Left hindlimb (tissue), 1 donor: ENCODE measurements around the gene B3GNT7.
"Not testable (repeated sequence)": the region's sequence is repeated elsewhere in the genome, so short reads cannot be mapped to it uniquely, and the experiment has no call there.

Source experiments
- DNase-seq: peaks from one replicate; pipeline ENCODE4 v3.0.0-alpha.2; 2018

Gene B3GNT7

DNA sequence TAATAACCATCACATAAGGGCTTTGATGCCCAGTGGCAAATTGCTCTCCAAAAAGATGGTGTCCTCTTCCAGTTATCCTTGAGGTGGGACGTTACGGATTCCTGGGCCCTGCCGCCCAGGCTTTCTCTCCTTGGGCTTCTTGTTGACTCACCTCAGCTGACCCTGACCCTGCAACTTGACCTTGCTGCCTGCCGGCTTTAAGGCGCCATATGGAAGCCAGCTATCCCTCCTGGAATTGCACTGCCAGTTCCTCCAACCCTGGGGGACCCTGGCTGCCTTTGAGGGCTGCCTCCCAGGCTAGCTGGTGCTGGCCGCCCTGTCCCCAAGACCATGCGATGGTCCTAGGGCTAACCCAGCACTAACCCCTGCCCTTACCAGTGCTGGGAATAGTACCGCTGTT, 28.3 kb upstream of the B3GNT7 start:
- DNase-seq: no peak

- DNase-seq: no peak
These were observed 25.7 kb upstream of the B3GNT7 start for GRCh38 chr2:231369580-231370428.

DNA sequence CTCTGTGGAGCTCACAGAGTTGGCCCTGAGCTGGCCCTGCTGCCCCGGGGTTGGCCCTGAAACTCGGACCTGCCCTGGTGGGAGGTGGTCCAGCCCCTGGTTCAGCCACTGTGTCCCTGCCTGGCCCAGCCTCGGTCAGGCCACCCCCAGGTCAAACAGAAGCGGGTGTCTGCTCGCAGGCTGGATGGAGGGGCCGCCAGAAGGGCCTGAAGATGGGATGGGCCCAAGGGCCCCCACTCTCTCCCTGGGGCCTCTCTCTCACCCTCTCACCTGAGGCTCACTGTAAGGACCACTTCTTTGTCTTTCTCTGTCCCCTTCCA, 25.1 kb upstream of the B3GNT7 start:
- no peak for DNase-seq

DNA sequence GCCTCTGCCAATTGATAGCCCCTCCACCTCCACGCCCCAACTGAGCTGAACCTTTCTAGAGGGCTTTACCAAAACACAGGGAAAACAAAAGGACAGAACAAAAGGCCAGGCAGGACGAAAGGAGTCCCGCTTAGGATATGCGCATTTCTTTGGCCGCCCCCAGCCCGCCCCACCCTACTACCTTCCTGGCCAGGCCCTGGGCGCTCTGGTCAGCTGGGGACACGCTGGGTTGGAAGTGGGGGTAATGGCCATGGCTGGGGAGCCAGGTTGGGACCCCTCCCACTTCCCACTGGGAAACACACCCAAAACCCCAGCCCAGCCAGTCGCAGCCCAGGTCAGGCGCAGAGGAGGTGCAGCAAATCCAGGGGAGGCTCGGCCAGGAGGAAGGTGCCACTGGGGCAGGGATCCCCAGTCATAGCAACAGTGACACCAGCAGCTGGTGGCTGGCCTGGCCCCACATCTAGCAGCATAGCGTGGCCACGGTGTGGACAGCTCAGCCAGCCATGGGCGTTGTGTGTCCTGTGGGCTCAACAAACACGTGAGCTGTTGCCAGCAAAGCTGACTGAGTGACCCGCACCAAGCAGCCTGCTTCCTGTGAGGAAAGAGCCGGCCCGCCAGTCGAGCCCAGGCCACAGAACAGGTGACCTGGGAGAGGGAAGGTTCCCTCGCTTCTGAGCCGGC, 24.6 kb upstream of the B3GNT7 start:
- no peak for DNase-seq

GRCh38 chr2:231371430-231372054, 24.0 kb upstream of the B3GNT7 start:
- no peak for DNase-seq

GRCh38 chr2:231372326-231372725, 23.2 kb upstream of the B3GNT7 start:
- DNase-seq: no peak

- no peak for DNase-seq
These were observed 22.3 kb upstream of the B3GNT7 start for GRCh38 chr2:231373184-231373583.

- DNase-seq: no peak
These were observed 21.6 kb upstream of the B3GNT7 start for GRCh38 chr2:231373786-231374349.

DNA sequence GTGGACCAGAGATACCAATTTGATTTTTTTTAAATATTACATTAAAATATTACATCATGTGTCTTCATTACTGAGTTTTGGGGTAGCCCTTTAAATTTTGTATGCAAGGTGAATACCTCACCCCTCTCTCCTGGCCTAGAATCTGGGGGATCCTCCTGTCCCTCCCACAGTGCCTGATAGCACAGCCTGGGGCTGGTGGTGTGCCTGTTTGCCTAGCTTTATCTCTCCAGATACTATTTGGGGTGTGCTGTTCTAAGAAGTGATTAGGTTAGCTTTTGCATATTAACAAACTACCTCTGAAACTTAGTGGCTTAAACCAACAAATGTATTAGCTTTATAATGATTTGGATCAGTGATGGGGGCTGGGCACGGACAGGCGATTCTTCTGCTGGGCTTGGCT, 20.7 kb upstream of the B3GNT7 start:
- no peak for DNase-seq

- not testable (repeated sequence) for DNase-seq
These were observed 19.4 kb upstream of the B3GNT7 start for GRCh38 chr2:231375994-231376615.

GRCh38 chr2:231376857-231377256, 18.7 kb upstream of the B3GNT7 start:
- no peak for DNase-seq

DNA sequence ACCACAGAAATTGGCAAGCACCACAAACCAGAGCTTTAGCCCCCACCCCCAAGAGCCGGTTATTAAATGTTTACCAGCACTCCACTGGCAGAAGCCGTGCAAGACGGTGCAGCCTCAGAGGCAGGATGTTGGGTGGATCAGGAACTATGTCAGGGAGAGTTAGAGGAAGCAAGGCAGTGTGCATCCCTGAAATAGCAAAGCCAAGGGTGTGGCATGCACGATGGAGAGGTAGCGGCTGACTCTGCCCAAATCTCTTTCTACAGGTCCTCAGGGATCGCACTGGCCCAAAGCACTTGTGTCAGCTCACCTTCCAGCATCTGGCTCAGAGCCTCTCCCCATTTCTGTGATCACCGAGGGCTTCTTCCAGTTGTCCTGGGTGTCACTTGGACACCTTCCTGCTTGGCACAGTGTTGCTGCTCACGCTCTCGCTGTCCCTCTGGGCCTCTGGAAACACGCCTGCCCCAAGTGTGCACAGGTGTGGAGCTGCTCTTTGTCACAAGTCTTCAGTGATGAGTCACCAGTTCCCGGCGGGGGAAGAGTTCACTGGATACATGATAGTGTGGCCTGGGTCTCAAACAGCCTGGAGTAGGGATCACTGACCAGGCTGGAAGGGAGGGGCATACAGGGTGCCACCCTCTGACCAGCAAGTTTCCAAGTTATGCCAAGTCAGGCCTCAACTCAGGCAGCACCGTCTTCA, 17.3 kb upstream of the B3GNT7 start:
- no peak for DNase-seq

GRCh38 chr2:231379266-231380215, 16.0 kb upstream of the B3GNT7 start:
- DNase-seq: no peak

DNA sequence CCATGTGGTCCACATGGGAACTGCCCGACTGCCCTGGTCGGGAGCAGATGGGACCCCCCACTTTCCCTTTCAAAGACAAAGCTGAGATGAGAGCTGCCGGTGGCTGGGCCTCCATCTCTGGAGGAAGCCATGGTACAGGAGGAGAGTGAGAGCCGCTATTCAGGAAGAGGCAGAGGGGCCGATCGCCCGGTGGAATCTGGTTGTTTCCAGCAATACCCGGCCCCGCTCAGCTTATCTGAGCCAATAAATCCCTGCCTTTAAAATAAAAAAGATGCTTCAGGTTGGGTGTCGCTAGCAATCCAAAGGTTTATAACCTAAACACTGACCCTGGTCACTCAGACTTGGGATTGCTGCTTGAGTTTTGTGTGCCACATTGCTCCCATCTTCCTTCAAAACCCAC, 15.2 kb upstream of the B3GNT7 start:
- no peak for DNase-seq

DNA sequence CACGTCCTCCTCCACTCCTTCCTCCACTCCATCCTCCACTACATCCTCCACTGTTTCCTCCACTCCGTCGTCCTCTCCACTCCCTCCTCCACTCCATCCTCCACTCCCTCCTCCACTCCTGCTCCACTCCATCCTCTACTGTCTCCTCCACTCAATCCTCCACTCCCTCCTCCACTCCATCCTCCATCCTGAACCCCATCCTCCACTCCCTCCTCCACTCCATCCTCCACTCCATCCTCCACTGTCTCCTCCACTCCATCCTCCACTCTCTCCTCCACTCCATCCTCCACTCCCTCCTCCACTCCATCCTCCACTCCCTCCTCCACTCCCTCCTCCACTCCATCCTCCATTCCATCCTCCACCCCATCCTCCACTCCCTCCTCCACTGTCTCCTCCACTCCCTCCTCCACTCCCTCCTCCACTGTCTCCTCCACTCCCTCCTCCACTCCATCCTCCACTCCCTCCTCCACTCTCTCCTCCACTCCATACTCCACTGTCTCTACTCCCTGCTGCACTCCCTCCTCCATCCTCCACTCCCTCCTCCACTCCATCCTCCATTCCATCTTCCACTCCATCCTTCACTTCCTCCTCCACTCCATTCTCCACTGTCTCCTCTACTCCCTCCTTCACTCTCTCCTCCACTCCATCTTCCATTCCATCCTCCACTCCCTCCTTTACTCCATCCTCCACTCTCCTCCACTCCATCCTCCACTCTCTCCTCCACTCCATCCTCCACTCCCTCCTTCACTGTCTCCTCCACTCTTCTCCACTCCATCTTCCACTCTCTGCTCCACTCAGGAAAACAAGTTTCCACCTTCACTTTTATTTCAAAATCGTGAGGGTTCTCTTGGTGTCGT, 14.3 kb upstream of the B3GNT7 start:
- no peak for DNase-seq

DNA sequence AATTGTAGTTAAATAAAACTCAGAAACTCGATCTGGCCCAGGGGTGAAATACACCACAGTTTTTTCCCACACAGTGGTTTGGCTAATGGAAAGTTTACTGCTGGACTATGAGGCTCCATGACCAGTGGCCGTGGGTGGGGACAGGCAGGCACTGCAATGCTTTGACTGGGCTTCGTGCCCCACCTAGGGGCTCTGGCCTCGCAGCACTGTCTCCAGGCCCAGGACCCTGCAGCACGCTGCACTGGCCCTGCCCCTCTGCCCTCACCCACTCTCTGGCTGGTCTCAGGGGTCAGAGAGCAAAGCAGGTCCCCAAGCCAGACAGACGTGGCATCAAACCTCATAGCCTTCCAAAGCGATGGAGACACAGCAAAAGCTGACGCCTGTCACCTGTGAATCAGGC, 13.4 kb upstream of the B3GNT7 start:
- no peak for DNase-seq

GRCh38 chr2:231383416-231384108, 11.9 kb upstream of the B3GNT7 start:
- DNase-seq: peak; percentile 30

GRCh38 chr2:231384109-231384435, 11.4 kb upstream of the B3GNT7 start:
- peak; percentile 17 for DNase-seq

DNA sequence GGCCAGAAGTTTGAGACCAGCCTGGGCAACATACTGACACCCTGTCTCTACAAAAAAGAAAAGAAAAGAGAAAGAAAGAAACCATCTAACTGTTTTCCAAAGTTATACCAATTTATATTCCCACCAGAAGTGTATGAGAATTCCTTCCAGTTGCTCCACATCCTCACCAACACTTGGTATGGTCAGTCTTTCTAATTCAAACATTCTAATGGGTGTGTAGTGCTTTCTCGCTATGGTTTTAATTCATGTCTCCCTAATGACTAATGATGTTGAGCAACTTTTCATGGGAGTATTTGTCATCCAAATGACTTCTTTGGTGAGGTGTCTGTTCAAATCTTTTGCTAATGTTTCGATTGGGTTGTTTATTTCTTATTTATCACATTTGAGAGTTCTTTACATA, 10.5 kb upstream of the B3GNT7 start:
- no peak for DNase-seq

- DNase-seq: no peak
These were observed 10.1 kb upstream of the B3GNT7 start for GRCh38 chr2:231385429-231385828.
